ENCODE data around the gene LRRC30.

Gene LRRC30

GRCh38 chr18:7230626-7231349 lies at the start of gene LRRC30:
Gene LRRC30, plus strand, starts transcription at chr18:7231089. Its CDS starts 50 bp downstream, at chr18:7231139.
- TF ChIP-seq GATA3 (IDR thresholded peaks at IDR 0.05; ENCODE audit: low read depth, low read length): no peak
- TF ChIP-seq GATA2 (IDR thresholded peaks at IDR 0.05; ENCODE audit: low read depth, low read length): no peak

GRCh38 chr18:7185701-7186100 lies 45.2 kb upstream of the LRRC30 start:
- no peak for TF ChIP-seq GATA3 (IDR thresholded peaks at IDR 0.05; ENCODE audit: low read depth, low read length)
- TF ChIP-seq GATA2 (IDR thresholded peaks at IDR 0.05; ENCODE audit: low read depth, low read length): no peak

DNA sequence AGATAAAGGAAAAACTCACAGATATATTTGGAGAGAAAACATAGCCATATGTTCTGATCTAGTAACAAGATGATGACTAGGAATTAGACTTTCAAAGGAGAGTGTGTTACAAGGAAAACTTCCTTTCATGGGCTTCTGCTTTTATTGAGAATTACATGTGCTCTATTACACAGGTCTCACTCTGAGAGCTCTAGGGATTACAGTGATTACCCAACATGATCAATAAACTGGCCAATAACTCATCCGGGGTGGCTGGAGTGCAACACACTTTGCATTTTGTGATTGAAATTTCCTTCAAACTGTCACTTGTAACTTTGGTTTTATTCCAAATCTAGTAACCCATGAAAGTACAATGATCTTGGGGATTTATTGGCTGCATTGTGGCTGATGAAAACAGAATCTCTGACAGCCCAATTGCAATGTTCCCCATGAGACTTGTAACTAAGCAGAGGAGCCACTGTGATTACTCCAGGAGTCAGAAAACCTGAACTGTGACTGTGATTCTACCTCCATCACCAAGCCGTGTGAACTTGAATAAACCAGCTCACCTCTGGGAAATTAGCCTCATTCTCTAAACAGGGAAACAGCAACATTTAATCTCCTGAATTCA lies 40.2 kb upstream of the LRRC30 start:
- TF ChIP-seq GATA3 (IDR thresholded peaks at IDR 0.05; ENCODE audit: low read depth, low read length): no peak
- no peak for TF ChIP-seq GATA2 (IDR thresholded peaks at IDR 0.05; ENCODE audit: low read depth, low read length)

GRCh38 chr18:7191736-7192135 lies 39.2 kb upstream of the LRRC30 start:
- no peak for TF ChIP-seq GATA2 (IDR thresholded peaks at IDR 0.05; ENCODE audit: low read depth, low read length)
- no peak for TF ChIP-seq GATA3 (IDR thresholded peaks at IDR 0.05; ENCODE audit: low read depth, low read length)

DNA sequence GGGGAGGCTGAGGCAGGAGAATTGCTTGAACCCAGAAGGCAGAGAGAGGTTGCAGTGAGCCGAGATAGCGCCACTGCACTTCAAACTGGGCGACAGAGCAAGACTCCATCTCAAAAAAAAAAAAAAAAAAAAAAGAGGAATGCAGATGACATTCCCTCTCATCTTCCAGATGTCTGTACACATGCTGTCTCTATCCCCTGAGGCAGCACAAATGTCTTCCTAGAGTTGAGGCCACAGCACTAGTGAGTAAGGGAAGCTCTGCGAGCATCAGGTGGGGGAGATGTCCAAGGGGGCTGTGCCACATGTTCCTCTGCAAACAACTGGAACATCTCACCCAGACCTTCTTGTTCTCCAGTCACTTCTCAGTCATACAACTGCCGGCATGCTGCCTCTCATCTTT lies 35.6 kb upstream of the LRRC30 start:
- no peak for TF ChIP-seq GATA2 (IDR thresholded peaks at IDR 0.05; ENCODE audit: low read depth, low read length)
- no peak for TF ChIP-seq GATA3 (IDR thresholded peaks at IDR 0.05; ENCODE audit: low read depth, low read length)

GRCh38 chr18:7196421-7196820 lies 34.5 kb upstream of the LRRC30 start:
- no peak for TF ChIP-seq GATA3 (IDR thresholded peaks at IDR 0.05; ENCODE audit: low read depth, low read length)
- TF ChIP-seq GATA2 (IDR thresholded peaks at IDR 0.05; ENCODE audit: low read depth, low read length): no peak

GRCh38 chr18:7197854-7198253 lies 33.0 kb upstream of the LRRC30 start:
- TF ChIP-seq GATA3 (IDR thresholded peaks at IDR 0.05; ENCODE audit: low read depth, low read length): no peak
- no peak for TF ChIP-seq GATA2 (IDR thresholded peaks at IDR 0.05; ENCODE audit: low read depth, low read length)

GRCh38 chr18:7198326-7198725 lies 32.6 kb upstream of the LRRC30 start:
- no peak for TF ChIP-seq GATA3 (IDR thresholded peaks at IDR 0.05; ENCODE audit: low read depth, low read length)
- no peak for TF ChIP-seq GATA2 (IDR thresholded peaks at IDR 0.05; ENCODE audit: low read depth, low read length)

DNA sequence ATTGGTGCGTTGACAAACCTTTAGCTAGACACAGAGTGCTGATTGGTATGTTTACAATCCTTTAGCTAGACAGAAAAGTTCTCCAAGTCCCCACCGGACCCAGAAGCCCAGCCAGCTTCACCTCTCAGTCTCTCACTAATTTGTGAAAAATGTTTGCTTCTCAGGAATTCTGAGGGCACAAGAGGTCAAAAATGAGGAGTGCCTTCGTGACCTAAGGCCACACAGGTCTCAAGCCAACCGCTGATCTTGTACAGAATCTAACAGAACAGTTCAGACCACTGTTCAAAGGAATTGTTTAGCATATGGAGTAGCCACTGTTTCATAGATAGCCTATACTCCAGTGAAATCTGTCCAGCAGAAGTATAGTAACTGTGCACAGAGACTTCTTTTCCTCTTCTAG lies 29.8 kb upstream of the LRRC30 start:
- TF ChIP-seq GATA2 (IDR thresholded peaks at IDR 0.05; ENCODE audit: low read depth, low read length): no peak
- TF ChIP-seq GATA3 (IDR thresholded peaks at IDR 0.05; ENCODE audit: low read depth, low read length): no peak

DNA sequence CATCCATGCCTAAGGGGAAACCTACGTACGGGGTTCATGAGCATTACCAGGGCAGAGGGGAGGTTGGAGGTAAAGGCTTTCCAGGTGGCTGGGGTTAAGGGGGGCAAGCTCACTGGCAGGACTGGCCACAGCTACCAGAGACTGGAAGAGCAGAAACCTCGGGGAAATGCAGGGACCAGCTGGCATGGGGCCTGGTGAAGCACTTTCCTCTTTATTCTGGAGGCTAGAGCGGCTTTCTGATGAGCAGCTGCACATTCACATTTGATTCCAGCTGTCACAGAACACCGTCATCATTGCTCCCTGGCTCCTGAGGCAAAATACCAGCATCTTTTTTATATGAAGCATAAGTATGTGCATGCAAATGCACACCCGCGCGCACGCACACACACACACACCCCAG lies 28.7 kb upstream of the LRRC30 start:
- no peak for TF ChIP-seq GATA2 (IDR thresholded peaks at IDR 0.05; ENCODE audit: low read depth, low read length)
- no peak for TF ChIP-seq GATA3 (IDR thresholded peaks at IDR 0.05; ENCODE audit: low read depth, low read length)

DNA sequence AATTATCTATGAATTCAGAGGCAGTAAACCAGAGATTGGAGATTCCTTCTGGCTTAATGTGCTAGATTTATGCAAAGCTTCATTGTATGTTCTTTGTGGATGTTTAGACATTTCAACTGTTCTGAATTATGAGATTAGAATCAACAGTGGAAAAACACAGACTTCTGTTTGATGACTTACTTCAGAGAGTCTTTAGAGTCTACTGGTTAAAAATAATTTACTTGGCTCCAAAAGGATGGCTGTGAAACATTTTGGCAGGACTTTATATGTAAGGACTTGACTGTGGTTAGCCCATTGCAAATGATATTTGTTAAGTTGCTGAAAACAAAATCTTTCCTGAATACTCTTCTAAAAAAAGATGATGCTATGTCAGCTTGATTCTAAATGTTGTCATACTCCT lies 25.5 kb upstream of the LRRC30 start:
- TF ChIP-seq GATA2 (IDR thresholded peaks at IDR 0.05; ENCODE audit: low read depth, low read length) (no peak), GATA3 (IDR thresholded peaks at IDR 0.05; ENCODE audit: low read depth, low read length) (no peak)

- peak; percentile 57; the same call in 1 of the 2 replicates for TF ChIP-seq GATA2 (IDR thresholded peaks at IDR 0.05; ENCODE audit: low read depth, low read length)
- no peak for TF ChIP-seq GATA3 (IDR thresholded peaks at IDR 0.05; ENCODE audit: low read depth, low read length)
These were observed 24.7 kb upstream of the LRRC30 start for GRCh38 chr18:7206217-7206616.

GRCh38 chr18:7207366-7207915 lies 23.4 kb upstream of the LRRC30 start:
- no peak for TF ChIP-seq GATA3 (IDR thresholded peaks at IDR 0.05; ENCODE audit: low read depth, low read length)
- no peak for TF ChIP-seq GATA2 (IDR thresholded peaks at IDR 0.05; ENCODE audit: low read depth, low read length)

DNA sequence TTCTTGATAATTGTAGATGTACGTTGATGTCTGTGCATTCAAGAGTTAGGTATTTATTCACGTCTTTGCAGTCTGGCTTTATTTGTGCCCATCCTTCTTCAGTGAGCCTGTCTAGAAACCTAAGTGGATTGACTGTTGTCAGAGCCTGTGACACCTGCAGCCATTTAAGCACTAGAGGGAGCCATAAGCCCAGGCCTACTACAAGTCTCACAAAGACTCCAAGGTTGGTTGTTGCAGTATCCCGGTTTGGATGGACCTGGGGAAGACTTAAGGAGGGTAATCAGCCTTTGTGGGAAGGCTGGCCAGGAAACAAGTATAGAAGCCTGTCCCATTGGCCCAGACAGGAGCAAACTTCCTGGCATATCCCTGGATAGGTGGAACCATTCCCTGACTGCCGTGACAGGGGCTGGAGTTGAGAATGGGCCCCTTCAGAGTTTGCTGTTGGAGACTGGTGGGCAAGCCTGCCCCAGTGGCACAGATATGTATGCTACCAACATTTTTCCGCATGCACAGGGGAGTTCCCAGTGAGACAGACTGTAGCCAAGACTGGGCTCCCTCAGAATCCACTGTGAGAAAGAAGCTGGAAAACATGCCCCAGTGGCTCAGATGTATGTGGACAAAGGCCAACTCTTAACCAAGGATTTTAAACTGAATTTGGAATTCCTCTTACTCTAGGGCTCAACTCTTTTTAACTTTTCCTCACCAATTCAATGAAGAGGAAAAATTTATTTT lies 9.3 kb upstream of the LRRC30 start:
- TF ChIP-seq GATA2 (IDR thresholded peaks at IDR 0.05; ENCODE audit: low read depth, low read length) (no peak), GATA3 (IDR thresholded peaks at IDR 0.05; ENCODE audit: low read depth, low read length) (no peak)

Measured in SH-SY5Y (cell line).